H1 (cell line): Measurements from ENCODE around the gene SULF2. TPM values are rescaled to one million over a fixed set of nuclear protein-coding genes. Genes with fewer than 3 reads are reported as not detected.

ENCODE experiments used
- ASH2L ChIP-seq: fragments of 200-600, 300-600 bp; sonication (generic); IDR thresholded peaks from one replicate; pipeline ENCODE4 v1.7.1; 2017; ENCODE audit warnings: low read length
- BCL11A ChIP-seq, 2 experiments: IDR thresholded peaks; one replicate each; pipeline ENCODE4 v1.6.1; 2011; ENCODE audit warnings: low read depth in 2 of 2, low read length in 2 of 2, mild to moderate bottlenecking in 2 of 2
- CHD1 ChIP-seq: IDR thresholded peaks from 2 replicates; pipeline ENCODE4 v1.6.1; 2012; ENCODE audit warnings: low read depth, low read length, improper control_type of control experiment
- CHD2 ChIP-seq: IDR thresholded peaks from 2 replicates; pipeline ENCODE4 v1.6.1; 2012; ENCODE audit warnings: low read length, improper control_type of control experiment
- GTF2F1 ChIP-seq: IDR thresholded peaks from 2 replicates; pipeline ENCODE4 v1.6.1; 2012; ENCODE audit warnings: low read depth, low read length, improper control_type of control experiment, borderline replicate concordance
- JUND ChIP-seq: IDR thresholded peaks from 2 replicates; pipeline ENCODE4 v1.6.1; 2011; ENCODE audit warnings: mild to moderate bottlenecking, improper control_type of control experiment, low read length
- SIN3A ChIP-seq, 2 experiments: IDR thresholded peaks in 1 of 2; conservative IDR thresholded peaks in 1 of 2; 2 replicates each; pipeline ENCODE4 v1.6.1; 2011 to 2012; ENCODE audit warnings: low read length in 2 of 2, improper control_type of control experiment in 1 of 2, low read depth in 1 of 2, mild to moderate bottlenecking in 1 of 2
- SIX5 ChIP-seq: IDR thresholded peaks from 2 replicates; pipeline ENCODE4 v1.6.1; 2011; ENCODE audit warnings: mild to moderate bottlenecking, low read depth, low read length
- polyA plus RNA-seq, 7 experiments: library from polyadenylated mRNA; depleted of rRNA in 3 of 7; stranded (reverse) in 5 of 7; unstranded in 2 of 7; fragments of >200 nt in 5 of 7; fragments of 200-250 nt in 2 of 7; gene quantifications; 1 replicate in 5 of 7; 2 replicates in 1 of 7; 4 replicates in 1 of 7; pipeline versions ENCODE4 v1.2.1 to v1.2.3, GENCODE V29; 2011 to 2013; ENCODE audit warnings: missing spikeins in 2 of 7, mixed read lengths in 2 of 7
- total RNA-seq: library from RNA; stranded (reverse); fragmentation: NEBNext Ultra II Directional; extraction: Animal tissue kit (Norgen Biotek cat#: 25700); gene quantifications from 2 replicates; pipeline ENCODE4 v1.2.1, GENCODE V29; 2021

The SULF2 gene
- total and polyA plus RNA-seq, 2 of the 8 experiments (the other 6 are each of a cell fraction or from before 2014, with no cell fraction given): 15.7 to 28.2 TPM

GRCh38 chr20:47724910-47725247 lies 60.4 kb downstream of the SULF2 start (continued):
- TF ChIP-seq SIX5 (no peak), JUND (no peak), BCL11A (IDR thresholded peaks at IDR 0.05; ENCODE audit: low read depth in 2 of 2, low read length in 2 of 2) (no peak), SIN3A (conservative IDR thresholded peaks at IDR 0.05 in 1 of 2, IDR thresholded peaks at IDR 0.05 in 1 of 2; ENCODE audit: low read depth in 1 of 2, low read length in 2 of 2) (no peak), GTF2F1 (no peak), CHD1 (no peak), ASH2L (no peak), CHD2 (no peak)
- TF ChIP-seq, all 59 proteins: peak for 0
